OCI-LY7 (cell line): ENCODE measurements around the gene LRRC40. TPM values are rescaled to one million over a fixed set of nuclear protein-coding genes. Genes with fewer than 3 reads are reported as not detected.

ENCODE experiments used
- BruUV-seq: library from RNA; stranded (reverse); fragments of 400-500 nt; replicated peaks from 2 replicates; lab custom pipeline; 2021; lab: Mats Ljungman, UMichigan
- CTCF ChIA-PET: fragments of 300-600 bp; sonication (Branson Sonifier 250); formaldehyde crosslinking; loops from one replicate; lab custom pipeline; 2022; ENCODE audit warnings: antibody characterized with exemption; ENCODE audit not compliant: unreplicated experiment; lab: Charles Lee
- POLR2A ChIA-PET: fragments of 300-600 bp; sonication (Branson Sonifier 250); formaldehyde crosslinking; loops from one replicate; lab custom pipeline; 2022; ENCODE audit warnings: antibody characterized with exemption; lab: Charles Lee
- DNase-seq: peaks from one replicate; pipeline ENCODE4 v3.0.0-alpha.2; 2015; ENCODE audit warnings: low spot score
- H2AFZ ChIP-seq: fragments of 200-600 bp; sonication (generic), shearing (Covaris generic); 2 replicates; pipeline ENCODE4 v1.6.1; 2014; ENCODE audit warnings: mild to moderate bottlenecking, antibody characterized with exemption, low read length, moderate library complexity
- H3K27ac ChIP-seq: fragments of 200-600 bp; sonication (generic); 2 replicates; pipeline ENCODE4 v1.5.1; 2014; ENCODE audit warnings: mixed run types, low read depth, mild to moderate bottlenecking, moderate library complexity, low read length, inconsistent platforms; ENCODE audit not compliant: poor library complexity, severe bottlenecking
- H3K36me3 ChIP-seq: fragments of 200-600 bp; sonication (generic); 2 replicates; pipeline ENCODE4 v1.6.1; 2014; ENCODE audit warnings: mild to moderate bottlenecking, antibody characterized with exemption, low read length, moderate library complexity, mixed read lengths; ENCODE audit not compliant: insufficient read depth
- H3K4me1 ChIP-seq: fragments of 200-600 bp; sonication (generic); 2 replicates; pipeline ENCODE4 v1.5.1; 2014; ENCODE audit warnings: mild to moderate bottlenecking, low read length; ENCODE audit not compliant: insufficient read depth, poor library complexity, severe bottlenecking
- H3K4me2 ChIP-seq: fragments of 200-600 bp; sonication (generic); 2 replicates; pipeline ENCODE4 v1.6.1; 2014; ENCODE audit warnings: mild to moderate bottlenecking, low read length
- H3K4me3 ChIP-seq: fragments of 200-600 bp; sonication (generic); 2 replicates; pipeline ENCODE4 v1.5.1; 2014; ENCODE audit warnings: mild to moderate bottlenecking, low read depth, low read length; ENCODE audit not compliant: poor library complexity, severe bottlenecking
- H3K79me2 ChIP-seq: fragments of 200-600 bp; sonication (generic); 2 replicates; pipeline ENCODE4 v1.6.1; 2016; ENCODE audit warnings: low read depth, mild to moderate bottlenecking, low read length, moderate library complexity, mixed read lengths; ENCODE audit not compliant: insufficient read depth
- H3K9me2 ChIP-seq: fragments of 200-600 bp; sonication (generic); 2 replicates; pipeline ENCODE4 v1.6.1; 2016; ENCODE audit warnings: mild to moderate bottlenecking, low read length, mixed read lengths; ENCODE audit not compliant: insufficient read depth
- H3K9me3 ChIP-seq: fragments of 200-600 bp; sonication (generic); 2 replicates; pipeline ENCODE4 v1.6.1; 2014; ENCODE audit warnings: mild to moderate bottlenecking, mixed run types, low read length, mixed read lengths
- H4K20me1 ChIP-seq: fragments of 200-600 bp; sonication (generic); 2 replicates; pipeline ENCODE4 v1.6.1; 2014; ENCODE audit warnings: mild to moderate bottlenecking, antibody characterized with exemption, low read length, moderate library complexity, mixed read lengths; ENCODE audit not compliant: insufficient read depth
- EZH2phosphoT487 ChIP-seq: fragments of 200-600 bp; sonication (generic); IDR thresholded peaks from 2 replicates; pipeline ENCODE4 v1.6.1; 2018; ENCODE audit warnings: low read depth, borderline replicate concordance, mild to moderate bottlenecking, mixed run types, antibody characterized with exemption, low read length, moderate library complexity, mixed read lengths
- intact Hi-C: fragments of 100-400 bp; cut with micrococcal nuclease; formaldehyde crosslinking; loops from one replicate; pipeline ENCODE4 v1.10.0; 2022; ENCODE audit not compliant: unreplicated experiment
- total RNA-seq, 2 experiments: library from RNA; depleted of rRNA in 1 of 2; stranded (reverse); fragments of >200 nt in 1 of 2; shearing (Covaris generic) in 1 of 2; gene quantifications; 2 replicates each; pipeline ENCODE4 v1.2.3, GENCODE V29; 2014 to 2022
- TF ChIP-seq, protein P1 (sequence below): fragments of 200-600 bp; sonication (generic); conservative IDR thresholded peaks from 2 replicates; pipeline ENCODE4 v1.5.1; 2014; ENCODE audit warnings: mild to moderate bottlenecking, antibody characterized with exemption, low read length, moderate library complexity, mixed read lengths

Gene LRRC40
- total RNA-seq, 2 experiments from 2014 or later, result 20.3 to 22.0 TPM

DNA sequence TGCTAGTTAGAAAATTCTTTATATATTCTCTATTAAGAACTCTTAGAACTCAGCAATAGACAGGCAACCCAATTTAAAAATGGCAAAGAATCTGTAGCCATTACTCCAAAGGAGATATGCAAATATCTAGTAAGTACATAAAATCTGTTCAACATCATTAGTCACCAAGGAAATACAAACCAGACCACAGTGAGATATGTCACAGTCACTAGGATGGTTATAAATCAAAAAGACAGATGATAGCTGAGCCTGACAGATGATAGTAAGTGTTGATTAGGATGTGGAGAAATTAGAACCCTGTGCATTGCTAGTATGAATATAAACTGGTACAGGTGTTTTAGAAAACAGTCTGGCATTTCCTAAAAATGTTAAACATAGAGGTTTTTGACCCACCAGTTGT, 42.4 kb upstream of the LRRC40 start:
- ChIA-PET POLR2A (interaction anchor here (1.4 kb wide), 1 partner anchor 13 kb away, joined by 5 read pairs; no protein-coding TSS in a partner anchor), CTCF (no interaction called here)
- H3K4me1 ChIP-seq, result no peaks in the 10 kb centered on the region
- H4K20me1 ChIP-seq, result peaks cover 20% of the 10 kb centered on the region
- no TSS peak for BruUV-seq
- H3K36me3 ChIP-seq, result peaks cover 100% of the 10 kb centered on the region
- H3K9me3 ChIP-seq, result no peaks in the 10 kb centered on the region
- no peak for DNase-seq
- peaks cover 6% of the 10 kb centered on the region; the same call in 1 of the 2 replicates for H3K79me2 ChIP-seq
- no peaks in the 10 kb centered on the region for H3K9me2 ChIP-seq
- intact Hi-C loops, result loop anchor here (10.0 kb wide), 1 partner anchor 817 kb away; no protein-coding TSS in a partner anchor
- no peak overlapping the region for H2AFZ ChIP-seq
- H3K4me2 ChIP-seq, result no peak overlapping the region
- H3K4me3 ChIP-seq, result no peak overlapping the region
- H3K27ac ChIP-seq, result no peak overlapping the region
- no peak for TF ChIP-seq EZH2phosphoT487
- TF ChIP-seq, protein P1, sequence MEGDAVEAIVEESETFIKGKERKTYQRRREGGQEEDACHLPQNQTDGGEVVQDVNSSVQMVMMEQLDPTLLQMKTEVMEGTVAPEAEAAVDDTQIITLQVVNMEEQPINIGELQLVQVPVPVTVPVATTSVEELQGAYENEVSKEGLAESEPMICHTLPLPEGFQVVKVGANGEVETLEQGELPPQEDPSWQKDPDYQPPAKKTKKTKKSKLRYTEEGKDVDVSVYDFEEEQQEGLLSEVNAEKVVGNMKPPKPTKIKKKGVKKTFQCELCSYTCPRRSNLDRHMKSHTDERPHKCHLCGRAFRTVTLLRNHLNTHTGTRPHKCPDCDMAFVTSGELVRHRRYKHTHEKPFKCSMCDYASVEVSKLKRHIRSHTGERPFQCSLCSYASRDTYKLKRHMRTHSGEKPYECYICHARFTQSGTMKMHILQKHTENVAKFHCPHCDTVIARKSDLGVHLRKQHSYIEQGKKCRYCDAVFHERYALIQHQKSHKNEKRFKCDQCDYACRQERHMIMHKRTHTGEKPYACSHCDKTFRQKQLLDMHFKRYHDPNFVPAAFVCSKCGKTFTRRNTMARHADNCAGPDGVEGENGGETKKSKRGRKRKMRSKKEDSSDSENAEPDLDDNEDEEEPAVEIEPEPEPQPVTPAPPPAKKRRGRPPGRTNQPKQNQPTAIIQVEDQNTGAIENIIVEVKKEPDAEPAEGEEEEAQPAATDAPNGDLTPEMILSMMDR, result no peak

GRCh38 chr1:70247122-70247521, 41.7 kb upstream of the LRRC40 start:
- POLR2A ChIA-PET, result interaction anchor here (0.5 to 1.4 kb wide), 2 partner anchors 12 to 28 kb away, joined by 3 to 5 read pairs; no protein-coding TSS in a partner anchor
- intact Hi-C loops, result loop anchor here (10.0 kb wide), 1 partner anchor 818 kb away; no protein-coding TSS in a partner anchor

More at GRCh38 chr1:70247122-70247521, 41.7 kb upstream of the LRRC40 start:
- Histone ChIP-seq H3K9me3 (no peaks in the 10 kb centered on the region), H4K20me1 (peaks cover 17% of the 10 kb centered on the region), H3K4me2 (no peak overlapping the region), H2AFZ (no peak overlapping the region), H3K4me1 (no peaks in the 10 kb centered on the region), H3K27ac (no peak overlapping the region), H3K79me2 (peaks cover 6% of the 10 kb centered on the region; the same call in 1 of the 2 replicates), H3K36me3 (peaks cover 100% of the 10 kb centered on the region), H3K9me2 (no peaks in the 10 kb centered on the region), H3K4me3 (no peak overlapping the region)
- CTCF ChIA-PET, result no interaction called here
- BruUV-seq, result no TSS peak
- TF ChIP-seq, protein P1, result no peak
- no peak for TF ChIP-seq EZH2phosphoT487
- DNase-seq, result no peak
